Endothelial cell of umbilical vein (primary cell): ENCODE measurements around the gene PLXNB3. TPM values are rescaled to one million over a fixed set of nuclear protein-coding genes. Genes with fewer than 3 reads are reported as not detected.

Source experiments
- BruUV-seq: library from RNA; stranded (reverse); fragments of 400-500 nt; replicated peaks from 2 replicates; lab custom pipeline; 2021; lab: Mats Ljungman, UMichigan
- CTCF ChIA-PET: fragments of 300-600, 350-600 bp; sonication (Branson Sonifier 250); formaldehyde crosslinking; loops from one replicate; lab custom pipeline; 2021; ENCODE audit warnings: antibody characterized with exemption, inconsistent platforms; lab: Charles Lee
- POLR2A ChIA-PET: fragments of 300-600, 350-600 bp; sonication (Branson Sonifier 250); formaldehyde crosslinking; loops from one replicate; lab custom pipeline; 2021; ENCODE audit warnings: antibody characterized with exemption, inconsistent platforms; lab: Charles Lee
- DNase-seq: peaks from one replicate; pipeline ENCODE4 v3.0.0-alpha.2; 2011; ENCODE audit warnings: low read depth, low spot score
- FAIRE-seq: peaks from 2 replicates; lab custom pipeline; 2011; peaks lifted over from hg19 to GRCh38; lab: Jason Lieb, UNC
- H2AFZ ChIP-seq: 2 replicates; pipeline ENCODE4 v1.6.0; 2012; ENCODE audit warnings: low read depth, low read length, control low read depth, inconsistent platforms
- H3K27ac ChIP-seq: 2 replicates; pipeline ENCODE4 v1.5.1; 2011; ENCODE audit warnings: low read depth, mild to moderate bottlenecking, control low read depth, low read length, moderate library complexity; ENCODE audit not compliant: insufficient read depth
- H3K27me3 ChIP-seq, 2 experiments: 2 replicates each; pipeline versions ENCODE4 v1.6.0 to v1.6.1; 2011; ENCODE audit warnings: low read length in 2 of 2, mixed read lengths in 1 of 2; ENCODE audit not compliant: control insufficient read depth in 2 of 2, insufficient read depth in 2 of 2
- H3K36me3 ChIP-seq, 2 experiments: 2 replicates in 1 of 2; 3 replicates in 1 of 2; pipeline ENCODE4 v1.5.1; 2011; ENCODE audit warnings: low read length in 2 of 2, mild to moderate bottlenecking in 1 of 2, moderate library complexity in 1 of 2; ENCODE audit not compliant: control insufficient read depth in 2 of 2, insufficient read depth in 2 of 2; ENCODE audit errors: extremely low read depth in 1 of 2
- H3K4me1 ChIP-seq: 3 replicates; pipeline ENCODE4 v1.5.1; 2011; ENCODE audit warnings: mild to moderate bottlenecking, low read length; ENCODE audit not compliant: control insufficient read depth, insufficient read depth; ENCODE audit errors: extremely low read depth
- H3K4me2 ChIP-seq: 2 replicates; pipeline ENCODE4 v1.6.1; 2011; ENCODE audit warnings: low read length, control low read depth, mixed read lengths; ENCODE audit not compliant: insufficient read depth
- H3K4me3 ChIP-seq, 3 experiments: fragments of 200-600 bp in 1 of 3; sonication (generic), shearing (Covaris generic) in 1 of 3; replicated peaks in 1 of 3; 2 replicates each; pipeline ENCODE4 v1.5.1; 2011 to 2016; ENCODE audit warnings: control low read depth in 3 of 3, low read length in 3 of 3, mild to moderate bottlenecking in 2 of 3, inconsistent platforms in 1 of 3, low read depth in 1 of 3, moderate library complexity in 1 of 3; ENCODE audit not compliant: insufficient read depth in 1 of 3
- H3K79me2 ChIP-seq: 2 replicates; pipeline ENCODE4 v1.6.0; 2012; ENCODE audit warnings: low read length, inconsistent platforms; ENCODE audit not compliant: control insufficient read depth, insufficient read depth
- H3K9ac ChIP-seq: replicated peaks from 2 replicates; pipeline ENCODE3; 2011; ENCODE audit warnings: low read length, control low read depth; ENCODE audit not compliant: insufficient read depth; ENCODE audit errors: extremely low read depth
- H3K9me1 ChIP-seq: replicated peaks from 3 replicates; pipeline ENCODE4 v1.6.0; 2011; ENCODE audit warnings: mild to moderate bottlenecking, low read length; ENCODE audit not compliant: control insufficient read depth, insufficient read depth; ENCODE audit errors: extremely low read depth
- H3K9me3 ChIP-seq: replicated peaks from 2 replicates; pipeline ENCODE4 v1.5.1; 2012; ENCODE audit warnings: low read length, inconsistent platforms; ENCODE audit not compliant: control insufficient read depth, insufficient read depth
- H4K20me1 ChIP-seq: replicated peaks from 2 replicates; pipeline ENCODE3; 2011; ENCODE audit warnings: mild to moderate bottlenecking, low read length; ENCODE audit not compliant: control insufficient read depth, insufficient read depth; ENCODE audit errors: extremely low read depth
- EZH2 ChIP-seq: IDR thresholded peaks from 2 replicates; pipeline ENCODE4 v1.6.1; 2012; ENCODE audit warnings: borderline replicate concordance, low read depth, mild to moderate bottlenecking, moderate library complexity, low read length, inconsistent platforms; ENCODE audit not compliant: severe bottlenecking
- FOS ChIP-seq: IDR thresholded peaks from 2 replicates; pipeline ENCODE4 v1.6.1; 2011; ENCODE audit warnings: mild to moderate bottlenecking, low read length, moderate library complexity, borderline replicate concordance; ENCODE audit not compliant: insufficient read depth
- JUN ChIP-seq: IDR thresholded peaks from 2 replicates; pipeline ENCODE4 v1.6.1; 2011; ENCODE audit warnings: borderline replicate concordance, low read depth; ENCODE audit not compliant: insufficient read length, insufficient read depth
- MAX ChIP-seq: IDR thresholded peaks from 2 replicates; pipeline ENCODE4 v1.6.1; 2011; ENCODE audit not compliant: insufficient read depth, insufficient read length
- MYC ChIP-seq: IDR thresholded peaks from one replicate; pipeline ENCODE4 v1.6.1; 2011; ENCODE audit warnings: mild to moderate bottlenecking, low read depth, low read length
- POLR2AphosphoS5 ChIP-seq: IDR thresholded peaks from 2 replicates; pipeline ENCODE4 v1.6.1; 2012; ENCODE audit warnings: low read depth, mild to moderate bottlenecking, control low read depth, low read length, moderate library complexity; ENCODE audit not compliant: insufficient read depth
- dilution Hi-C: fragments of 300-500 bp; cut with MboI; formaldehyde crosslinking; loops from one replicate; pipeline ENCODE4 v1.15.0; 2019; ENCODE audit warnings: low sequenced_read_pairs; ENCODE audit not compliant: extremely low pct_ligation_motif_present
- intact Hi-C: fragments of 100-400 bp; cut with micrococcal nuclease; formaldehyde crosslinking; loops from one replicate; pipeline ENCODE4 v1.10.0; 2022
- polyA plus RNA-seq, 4 experiments: library from polyadenylated mRNA; depleted of rRNA in 3 of 4; stranded (reverse) in 3 of 4; unstranded in 1 of 4; fragments of >200 nt; gene quantifications; 2 replicates each; pipeline versions ENCODE4 v1.2.1 to v1.2.3, GENCODE V29; 2011 to 2012; ENCODE audit warnings: missing spikeins in 1 of 4
- total RNA-seq: library from RNA; stranded (reverse); gene quantifications from 2 replicates; pipeline ENCODE4 v1.2.3, GENCODE V29; 2021

Gene PLXNB3
- total and polyA plus RNA-seq, 2 donors (not counting 3 experiments of a cell fraction or from before 2014, with no cell fraction given): 19.0 to 31.4 TPM

GRCh38 chrX:153764786-153765137, 713 bp downstream of the PLXNB3 start:
- TF ChIP-seq EZH2: no peak
- TF ChIP-seq JUN: no peak
- no peak for TF ChIP-seq FOS
- no peak for TF ChIP-seq MYC
- Histone ChIP-seq H4K20me1 (no peaks in the 10 kb centered on the region), H3K4me2 (peak overlapping the region; percentile 47), H3K36me3 (no peaks in the 10 kb centered on the region), H3K4me1 (peaks cover 20% of the 10 kb centered on the region), H3K27me3 (no peaks in the 10 kb centered on the region), H3K9me1 (no peaks in the 10 kb centered on the region), H2AFZ (no peak overlapping the region), H3K79me2 (no peaks in the 10 kb centered on the region), H3K27ac (peak overlapping the region; percentile 75), H3K9ac (no peak overlapping the region), H3K9me3 (no peaks in the 10 kb centered on the region), H3K4me3 (peak overlapping the region in 1 of 3 experiments; percentile 28)
- intact Hi-C loops (loop anchor here (1.0 to 10.0 kb wide), 6 partner anchors 30 to 280 kb away; partner anchors contain the start of genes IDH3G and SSR4), dilution Hi-C loops (no loop called here)
- CTCF ChIA-PET: interaction anchor here (0.7 to 4.6 kb wide), 3 partner anchors 13 to 184 kb away, joined by 3 to 68 read pairs (median 20); no protein-coding TSS in a partner anchor
- BruUV-seq: no TSS peak
- POLR2A ChIA-PET: no interaction called here
- DNase-seq: no peak
- no peak for FAIRE-seq

- Histone ChIP-seq H3K36me3 (peaks cover 0 to 1% of the 10 kb centered on the region in 2 experiments), H3K4me2 (peak overlapping the region; percentile 55), H3K9me3 (no peaks in the 10 kb centered on the region), H3K9ac (peak overlapping the region; percentile 42), H3K4me1 (peaks cover 20% of the 10 kb centered on the region), H2AFZ (peak overlapping the region; percentile 31), H4K20me1 (no peaks in the 10 kb centered on the region), H3K27me3 (no peaks in the 10 kb centered on the region), H3K79me2 (no peaks in the 10 kb centered on the region), H3K4me3 (peak overlapping the region in 1 of 3 experiments; percentile 11), H3K27ac (peak overlapping the region; percentile 75), H3K9me1 (no peaks in the 10 kb centered on the region)
- ChIA-PET CTCF (interaction anchor here (0.8 to 4.6 kb wide), 3 partner anchors 14 to 184 kb away, joined by 3 to 68 read pairs (median 20); no protein-coding TSS in a partner anchor), POLR2A (interaction anchor here (0.8 kb wide), 1 partner anchor 161 kb away, joined by 3 read pairs; the partner anchor contains the start of gene ARHGAP4)
- intact Hi-C loops (loop anchor here (1.0 to 10.0 kb wide), 3 partner anchors 29 to 279 kb away; partner anchors contain the start of genes IDH3G and SSR4), dilution Hi-C loops (no loop called here)
- DNase-seq (peak; percentile 52), FAIRE-seq (peak; percentile 88)
- BruUV-seq: no TSS peak
- TF ChIP-seq MAX (no peak), POLR2AphosphoS5 (peak; percentile 52)
Observed at GRCh38 chrX:153765138-153766079, 1.4 kb downstream of the PLXNB3 start.
